GM06990 (cell line): ENCODE results near the gene PPP1R16B.
A peak's percentile ranks its signal among the peaks of the same experiment; 100 is the strongest.

Experiments
- DNase-seq: peaks from one replicate; pipeline ENCODE4 v3.0.0-alpha.2; 2011; ENCODE audit not compliant: insufficient read length; ENCODE audit errors: extremely low read depth
- H3K27me3 ChIP-seq: replicated peaks from 2 replicates; pipeline ENCODE4 v1.6.0; 2011; ENCODE audit warnings: low read length; ENCODE audit not compliant: control insufficient read depth, insufficient read depth
- H3K36me3 ChIP-seq: 2 replicates; pipeline ENCODE4 v1.5.1; 2011; ENCODE audit warnings: low read length; ENCODE audit not compliant: control insufficient read depth, insufficient read depth
- H3K4me3 ChIP-seq: replicated peaks from 2 replicates; pipeline ENCODE4 v1.5.1; 2011; ENCODE audit warnings: low read depth, mild to moderate bottlenecking, control low read depth, low read length
- CTCF ChIP-seq: IDR thresholded peaks from 2 replicates; pipeline ENCODE4 v1.5.1; 2011; ENCODE audit warnings: low read length, control low read depth, mild to moderate bottlenecking, inconsistent platforms; ENCODE audit not compliant: insufficient read depth, poor library complexity, severe bottlenecking

The PPP1R16B gene

GRCh38 chr20:38893565-38894090, 88.1 kb downstream of the PPP1R16B start:
- no peaks in the 10 kb centered on the region for H3K27me3 ChIP-seq
- H3K4me3 ChIP-seq: peak overlapping the region; percentile 13
- peak; percentile 98 for TF ChIP-seq CTCF
- DNase-seq: peak; percentile 88
- H3K36me3 ChIP-seq: peaks cover 22% of the 10 kb centered on the region

DNA sequence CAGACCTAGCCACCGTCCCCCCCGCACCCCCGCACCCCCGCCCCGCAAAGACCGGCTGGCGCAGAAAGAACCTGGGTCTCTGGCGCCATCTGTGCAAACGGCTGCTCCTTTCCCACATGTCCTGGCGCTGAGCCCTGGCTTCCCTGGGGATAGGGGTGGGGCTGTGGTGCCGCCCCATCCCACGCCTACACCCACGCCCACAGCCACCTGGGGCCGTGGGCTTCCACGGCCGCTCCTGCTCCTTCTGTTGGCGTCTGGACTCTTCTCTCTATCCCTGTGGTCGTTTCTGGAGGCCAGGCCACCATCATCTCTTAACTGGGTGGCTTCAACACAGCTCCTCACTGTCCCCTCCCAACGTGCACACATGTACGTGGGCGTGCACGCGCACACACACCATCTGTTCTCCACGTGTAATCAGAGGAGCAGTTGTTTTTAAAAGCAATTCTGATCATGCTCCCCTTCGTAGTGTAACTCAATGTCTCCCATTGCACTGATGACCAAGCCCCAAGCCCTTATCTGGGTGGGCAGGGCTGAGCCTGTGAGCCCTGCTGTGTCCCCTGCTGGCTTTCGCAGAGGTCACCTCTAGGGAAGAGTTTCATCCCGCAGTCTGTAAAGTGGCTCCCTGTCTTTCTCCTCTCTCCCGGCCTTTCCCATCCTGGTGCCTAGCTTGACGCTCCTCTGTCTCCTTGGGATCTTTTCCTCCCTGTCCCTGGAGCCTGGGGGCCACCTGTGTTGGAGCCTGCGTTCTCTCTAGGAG, 88.8 kb downstream of the PPP1R16B start:
- H3K4me3 ChIP-seq: no peak overlapping the region

GRCh38 chr20:38895098-38895949, 89.8 kb downstream of the PPP1R16B start:
- no peak overlapping the region for H3K4me3 ChIP-seq
- no peaks in the 10 kb centered on the region for H3K27me3 ChIP-seq
- DNase-seq: no peak
- TF ChIP-seq CTCF: no peak
- peaks cover 26% of the 10 kb centered on the region for H3K36me3 ChIP-seq

More for the DNA sequence above, 88.8 kb downstream of the PPP1R16B start:
- no peak for TF ChIP-seq CTCF
- DNase-seq: no peak
- peaks cover 26% of the 10 kb centered on the region for H3K36me3 ChIP-seq
- H3K27me3 ChIP-seq: no peaks in the 10 kb centered on the region

DNA sequence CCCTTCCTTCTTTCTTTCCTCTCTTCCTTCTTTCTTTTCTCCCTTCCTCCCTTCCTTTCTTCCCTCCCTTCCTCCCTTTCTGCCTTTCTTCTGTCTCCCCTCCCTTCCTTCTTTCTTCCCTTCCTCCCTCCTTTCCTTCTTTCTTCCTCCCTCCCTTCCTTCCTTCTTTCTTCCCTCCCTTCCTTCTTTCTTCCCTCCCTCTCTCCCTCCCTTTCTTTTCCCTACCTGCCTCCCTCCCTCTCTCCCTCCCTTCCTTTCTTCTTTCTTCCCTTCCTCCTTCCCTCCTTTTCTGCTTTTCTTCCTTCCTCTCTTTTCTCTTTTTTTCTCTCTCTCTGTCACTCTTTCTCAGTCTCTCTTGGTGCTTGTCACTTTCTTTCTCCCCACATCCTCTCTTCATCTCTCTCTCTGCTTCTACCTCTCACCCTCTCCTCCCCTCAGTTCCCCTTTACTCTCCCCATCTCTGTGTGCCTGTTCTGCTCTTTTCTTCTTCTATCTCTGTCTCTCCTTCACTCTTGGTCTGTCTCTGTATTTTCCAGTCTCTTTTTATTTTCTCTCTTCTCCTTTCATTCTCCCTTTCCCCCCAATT, 90.6 kb downstream of the PPP1R16B start:
- Histone ChIP-seq H3K36me3 (peaks cover 29% of the 10 kb centered on the region), H3K27me3 (no peaks in the 10 kb centered on the region), H3K4me3 (no peak overlapping the region)
- no peak for TF ChIP-seq CTCF
- DNase-seq: no peak

DNA sequence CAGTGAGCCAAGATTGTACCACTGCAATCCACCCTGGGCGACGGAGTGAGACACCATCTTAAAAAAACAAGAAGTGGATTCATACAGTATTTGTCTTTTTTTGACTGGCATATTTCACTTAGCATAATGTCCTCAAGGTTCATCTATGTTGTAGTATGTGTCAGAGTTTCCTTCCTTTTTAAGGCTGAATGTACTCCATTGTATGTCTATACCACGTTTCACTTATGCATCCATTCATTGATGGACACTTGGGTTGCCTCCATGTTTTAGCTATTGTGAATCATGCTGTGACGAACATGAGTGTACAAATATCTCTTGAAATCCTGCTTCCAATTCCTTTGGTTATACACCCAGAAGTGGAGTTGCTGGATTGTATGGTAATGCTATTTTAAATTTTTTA, 91.8 kb downstream of the PPP1R16B start:
- DNase-seq: no peak
- no peak for TF ChIP-seq CTCF
- Histone ChIP-seq H3K36me3 (peaks cover 35% of the 10 kb centered on the region), H3K27me3 (no peaks in the 10 kb centered on the region), H3K4me3 (no peak overlapping the region)
